Spleen (tissue), 7 donors: ENCODE data around the gene PHLPP2.

ENCODE experiments used
- POLR2A ChIP-seq, 3 donors: fragments of 450-650 bp; IDR thresholded peaks; one replicate each; pipeline ENCODE4 v1.5.1; 2017; ENCODE audit warnings: antibody characterized with exemption in 3 of 3, mild to moderate bottlenecking in 1 of 3
- POLR2AphosphoS5 ChIP-seq, 3 donors: sonication (generic); formaldehyde crosslinking; IDR thresholded peaks; one replicate each; pipeline ENCODE4 v1.5.1; 2017; ENCODE audit warnings: antibody characterized with exemption in 3 of 3
- TF ChIP-seq, protein P1 (sequence below), 11 experiments: fragments of 200-600 bp in 7 of 11; fragments of 450-650 bp in 4 of 11; sonication (generic) in 4 of 11; IDR thresholded peaks in 8 of 11; conservative IDR thresholded peaks in 3 of 11; 1 replicate in 7 of 11; 2 replicates in 4 of 11; pipeline versions ENCODE4 v1.4.0 to v1.8.0; 2016 to 2021; ENCODE audit warnings: antibody characterized with exemption in 11 of 11, inconsistent platforms in 4 of 11, mild to moderate bottlenecking in 1 of 11
- donor health status: DM: no; HTN: no; CAD: no; lungs with moderate emphysema.
- donor health status: DM: no; HTN: no; CAD: no.
- donor health status: DM: no; HTN: no; CAD: no.

DNA sequence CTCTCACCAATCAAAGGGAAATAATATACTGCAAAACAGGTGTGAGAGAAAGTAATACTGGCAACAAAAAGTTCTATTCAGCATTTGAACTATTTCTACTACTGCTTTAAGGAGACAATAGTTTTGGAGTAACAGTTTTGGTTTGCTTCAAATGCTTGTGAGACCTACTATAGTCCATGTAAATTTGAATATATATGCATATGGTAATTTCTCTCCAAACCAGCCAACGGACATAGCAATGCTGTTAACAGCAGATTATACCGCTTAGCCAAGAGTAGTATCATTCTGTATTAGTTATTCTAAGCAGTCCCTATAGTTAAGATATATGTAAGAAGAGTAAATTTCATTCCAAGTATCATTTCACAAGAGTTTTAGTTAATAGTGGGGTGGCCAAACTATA is 18.5 kb downstream of the PHLPP2 start:
- TF ChIP-seq, protein P1, sequence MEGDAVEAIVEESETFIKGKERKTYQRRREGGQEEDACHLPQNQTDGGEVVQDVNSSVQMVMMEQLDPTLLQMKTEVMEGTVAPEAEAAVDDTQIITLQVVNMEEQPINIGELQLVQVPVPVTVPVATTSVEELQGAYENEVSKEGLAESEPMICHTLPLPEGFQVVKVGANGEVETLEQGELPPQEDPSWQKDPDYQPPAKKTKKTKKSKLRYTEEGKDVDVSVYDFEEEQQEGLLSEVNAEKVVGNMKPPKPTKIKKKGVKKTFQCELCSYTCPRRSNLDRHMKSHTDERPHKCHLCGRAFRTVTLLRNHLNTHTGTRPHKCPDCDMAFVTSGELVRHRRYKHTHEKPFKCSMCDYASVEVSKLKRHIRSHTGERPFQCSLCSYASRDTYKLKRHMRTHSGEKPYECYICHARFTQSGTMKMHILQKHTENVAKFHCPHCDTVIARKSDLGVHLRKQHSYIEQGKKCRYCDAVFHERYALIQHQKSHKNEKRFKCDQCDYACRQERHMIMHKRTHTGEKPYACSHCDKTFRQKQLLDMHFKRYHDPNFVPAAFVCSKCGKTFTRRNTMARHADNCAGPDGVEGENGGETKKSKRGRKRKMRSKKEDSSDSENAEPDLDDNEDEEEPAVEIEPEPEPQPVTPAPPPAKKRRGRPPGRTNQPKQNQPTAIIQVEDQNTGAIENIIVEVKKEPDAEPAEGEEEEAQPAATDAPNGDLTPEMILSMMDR (IDR thresholded peaks at IDR 0.05 in 8 of 11, conservative IDR thresholded peaks at IDR 0.05 in 3 of 11): no peak
- TF ChIP-seq POLR2A (IDR thresholded peaks at IDR 0.05) (no peak), POLR2AphosphoS5 (IDR thresholded peaks at IDR 0.05) (no peak)
